Measurements from ENCODE around the gene FKBP1A.

Gene FKBP1A

DNA sequence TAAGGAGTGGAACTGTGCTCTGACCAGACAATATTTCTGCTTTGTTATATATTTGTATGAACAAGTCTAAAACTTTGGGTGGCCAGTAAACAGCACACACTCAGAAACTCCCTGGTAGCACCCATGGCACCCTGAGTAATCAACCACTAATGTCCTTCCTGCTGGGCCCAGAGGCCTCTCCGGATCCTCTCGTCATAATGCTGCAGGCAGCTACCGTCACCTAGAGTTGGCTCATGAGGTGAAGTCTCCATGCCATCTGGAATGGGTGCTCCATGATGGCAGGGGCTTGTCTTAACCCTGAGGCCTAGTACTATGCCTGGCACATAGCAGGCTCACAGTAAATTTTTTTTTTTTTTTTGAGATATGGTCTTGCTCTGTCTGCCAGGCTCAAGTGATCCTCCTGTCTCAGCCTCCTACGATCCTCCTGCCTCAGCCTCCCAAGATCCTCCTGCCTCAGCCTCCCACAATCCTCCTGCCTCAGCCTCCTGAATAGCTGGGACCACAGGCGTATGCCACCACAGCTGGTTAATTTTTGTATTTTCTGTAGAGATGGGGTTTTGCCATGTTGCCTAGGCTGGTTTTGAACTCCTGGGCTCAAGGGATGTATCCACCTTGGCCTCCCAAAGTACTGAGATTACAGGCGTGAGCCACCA is 60.9 kb downstream of the FKBP1A start:
- no peak for DNase-seq (ENCODE audit: low spot score)

DNA sequence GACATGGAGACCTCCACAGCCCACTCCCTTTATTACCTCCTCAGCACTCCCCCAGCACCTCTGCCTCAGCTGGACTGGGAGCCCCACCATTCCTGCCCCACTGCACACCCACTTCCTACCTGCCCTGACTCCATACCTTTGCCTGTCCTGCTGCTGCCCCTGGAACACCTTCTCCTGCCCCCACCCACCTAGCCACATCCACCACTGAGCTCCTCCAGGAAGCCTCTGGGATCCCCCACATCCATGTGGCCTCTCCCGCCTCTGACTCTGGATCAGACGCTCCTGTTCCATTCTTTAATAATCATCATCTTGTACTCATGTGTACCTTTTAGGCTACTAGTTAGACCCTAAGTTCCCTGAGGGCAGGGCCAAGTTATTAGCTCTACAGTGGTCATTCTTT is 61.8 kb downstream of the FKBP1A start:
- DNase-seq (ENCODE audit: low spot score), result no peak

DNA sequence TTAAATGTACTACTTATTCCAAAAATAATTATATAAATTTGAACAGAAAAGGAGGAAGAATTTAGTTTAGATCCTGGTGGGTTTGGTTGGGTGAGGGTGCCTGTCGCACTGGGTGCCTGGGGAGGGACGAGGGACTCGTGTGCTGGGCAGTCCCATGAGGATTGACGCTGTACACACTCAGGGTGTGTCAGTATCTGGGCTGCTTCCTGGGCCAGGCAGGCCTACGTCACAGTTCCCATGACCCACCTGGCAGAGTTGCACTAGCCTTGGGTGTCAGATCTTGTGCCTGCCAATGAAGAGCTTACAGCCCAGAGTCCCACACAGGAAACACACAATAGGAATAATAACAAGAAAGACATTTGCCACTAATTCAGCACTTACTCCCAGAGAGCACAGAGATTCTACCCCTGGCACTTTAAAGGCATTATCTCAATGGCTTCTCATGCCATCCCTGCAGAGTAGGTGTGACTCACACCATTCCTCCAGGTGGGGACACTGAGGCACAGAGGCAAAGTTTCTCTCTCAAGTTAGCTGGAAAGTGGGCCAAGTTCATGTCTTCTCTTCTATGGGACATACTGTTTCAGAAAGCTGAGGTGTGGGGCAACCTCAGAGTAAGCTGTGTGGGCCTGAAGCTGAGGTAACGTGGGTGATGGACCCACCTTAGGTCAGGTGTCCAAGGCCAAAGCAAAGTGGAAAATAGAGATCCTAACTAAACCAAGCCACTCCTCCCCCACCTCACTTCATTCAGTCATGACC is 62.6 kb downstream of the FKBP1A start:
- DNase-seq (ENCODE audit: low spot score), result no peak

DNA sequence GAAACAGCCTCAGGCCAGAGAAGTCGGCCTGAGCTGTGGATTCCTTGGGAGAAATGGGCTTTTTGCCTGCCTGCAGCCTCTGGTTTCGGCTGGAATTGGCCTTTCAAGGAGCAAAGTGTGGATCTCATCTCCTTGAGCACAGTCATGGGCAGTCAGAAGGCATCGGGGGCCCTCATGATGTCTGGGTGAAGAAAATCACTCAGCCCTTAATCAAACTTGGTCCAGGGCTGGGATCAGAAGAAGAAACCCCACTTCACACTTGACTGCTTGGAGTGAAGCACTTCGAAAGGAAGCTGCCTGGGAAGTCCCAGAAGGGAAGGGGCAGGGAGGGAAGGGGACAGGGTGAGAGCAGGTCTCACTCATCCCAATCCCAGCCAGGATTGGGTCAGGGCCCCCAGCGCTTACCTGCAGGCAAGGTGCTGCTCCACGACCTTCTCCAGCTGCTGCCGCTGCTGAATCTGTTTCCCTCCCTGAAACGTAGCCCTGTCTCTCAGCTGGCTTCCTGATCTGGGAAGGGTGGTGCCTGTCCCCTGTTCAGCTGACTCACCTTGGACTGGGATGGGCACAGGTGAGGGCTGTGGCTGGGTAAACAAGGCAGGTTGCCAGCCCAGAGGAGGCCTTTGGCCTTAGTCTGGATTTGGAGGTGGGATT is 64.0 kb downstream of the FKBP1A start, which contains the start of gene SDCBP2:
SDCBP2 (minus strand) TSS at position 460 of the 651 bp plus-strand sequence. CDS start 8,723 bp downstream, outside the sequence.
- DNase-seq (ENCODE audit: low spot score), result no peak

DNA sequence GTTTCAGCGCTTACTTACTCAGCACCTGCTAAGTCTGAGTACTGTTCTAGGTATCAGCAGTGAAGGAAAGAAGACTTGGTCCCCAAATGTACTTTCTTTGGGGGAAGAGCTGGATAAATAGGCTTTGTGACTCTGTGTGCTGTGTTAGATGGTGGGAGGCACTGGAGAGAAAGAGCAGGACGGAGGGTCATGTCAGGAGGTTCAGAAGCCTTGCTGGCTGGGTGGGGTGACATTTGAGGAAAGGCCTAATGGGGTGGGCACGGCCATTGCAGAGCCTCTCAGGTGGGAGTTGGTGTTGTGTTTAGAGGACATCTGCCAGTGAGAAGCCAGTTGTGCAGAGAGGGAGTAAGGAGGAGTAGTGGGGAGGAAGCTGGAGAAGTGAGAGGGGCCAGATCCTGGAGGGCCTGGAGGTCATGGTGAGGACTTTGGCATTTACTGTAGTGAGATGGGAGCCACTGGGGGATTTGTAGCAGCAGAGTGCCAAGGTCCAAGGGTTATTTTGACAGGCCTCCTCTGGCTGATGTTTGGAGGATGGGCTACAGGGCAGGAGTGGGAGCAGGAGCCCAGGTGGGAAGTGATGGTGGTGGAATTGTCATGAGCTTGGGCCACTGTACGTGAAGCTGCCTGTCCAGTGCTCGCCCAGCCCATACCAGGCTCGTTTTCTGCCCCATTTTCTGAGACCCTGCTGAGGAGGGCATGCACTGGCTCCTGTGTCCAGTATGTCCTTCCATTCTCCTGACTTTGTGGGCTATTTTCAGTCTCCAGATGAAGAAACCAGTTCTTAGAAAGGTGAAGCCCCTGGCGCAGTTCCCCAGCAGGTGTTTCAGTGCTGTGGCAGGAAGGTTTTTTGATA is 64.8 kb downstream of the FKBP1A start:
- no peak for DNase-seq (ENCODE audit: low spot score)

- no peak for DNase-seq (ENCODE audit: low spot score)
Observed at GRCh38 chr20:1327241-1327653, 65.6 kb downstream of the FKBP1A start.

DNA sequence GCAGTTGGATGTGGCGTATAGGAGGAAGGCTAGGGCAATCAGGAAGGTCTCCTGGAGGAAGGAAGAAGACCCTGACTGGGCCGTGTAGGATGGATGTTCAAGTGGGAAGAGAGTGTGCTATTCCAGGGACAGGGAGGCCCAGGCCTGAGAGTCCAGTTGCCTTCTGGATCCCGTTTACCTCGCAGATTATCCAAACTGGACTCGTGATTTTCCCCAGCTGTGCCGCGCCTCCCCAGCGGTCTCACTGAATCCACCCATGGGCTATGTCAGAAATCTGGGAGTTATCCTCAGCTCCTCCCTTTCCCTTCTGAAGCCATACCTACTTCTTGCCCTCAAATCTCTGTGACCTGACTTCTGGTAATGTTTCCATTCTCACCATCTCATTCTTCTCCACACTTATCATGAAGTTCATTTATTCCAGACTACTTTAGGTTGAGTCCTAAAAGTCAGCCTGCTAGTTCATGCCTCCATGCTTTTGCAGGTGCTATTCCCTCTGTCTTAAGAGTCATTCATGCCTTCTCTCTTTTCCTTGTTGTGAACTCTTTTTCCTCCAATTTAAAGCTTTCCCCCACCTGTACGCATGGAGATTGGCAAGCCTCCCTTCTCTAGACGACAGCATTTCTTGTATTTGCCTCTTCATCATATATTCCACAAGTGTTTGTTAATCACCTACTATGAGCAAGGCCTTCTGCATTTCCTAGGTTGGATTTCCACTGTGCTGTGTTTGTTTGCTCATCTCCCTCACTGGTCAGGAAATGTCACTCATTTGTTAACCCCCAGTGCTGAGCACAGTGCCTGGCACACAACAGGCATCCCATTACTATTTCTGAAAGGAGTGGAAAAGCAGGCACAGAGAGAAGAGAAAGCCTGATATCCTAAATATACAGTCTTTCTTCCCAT is 66.6 kb downstream of the FKBP1A start:
- no peak for DNase-seq (ENCODE audit: low spot score)

DNA sequence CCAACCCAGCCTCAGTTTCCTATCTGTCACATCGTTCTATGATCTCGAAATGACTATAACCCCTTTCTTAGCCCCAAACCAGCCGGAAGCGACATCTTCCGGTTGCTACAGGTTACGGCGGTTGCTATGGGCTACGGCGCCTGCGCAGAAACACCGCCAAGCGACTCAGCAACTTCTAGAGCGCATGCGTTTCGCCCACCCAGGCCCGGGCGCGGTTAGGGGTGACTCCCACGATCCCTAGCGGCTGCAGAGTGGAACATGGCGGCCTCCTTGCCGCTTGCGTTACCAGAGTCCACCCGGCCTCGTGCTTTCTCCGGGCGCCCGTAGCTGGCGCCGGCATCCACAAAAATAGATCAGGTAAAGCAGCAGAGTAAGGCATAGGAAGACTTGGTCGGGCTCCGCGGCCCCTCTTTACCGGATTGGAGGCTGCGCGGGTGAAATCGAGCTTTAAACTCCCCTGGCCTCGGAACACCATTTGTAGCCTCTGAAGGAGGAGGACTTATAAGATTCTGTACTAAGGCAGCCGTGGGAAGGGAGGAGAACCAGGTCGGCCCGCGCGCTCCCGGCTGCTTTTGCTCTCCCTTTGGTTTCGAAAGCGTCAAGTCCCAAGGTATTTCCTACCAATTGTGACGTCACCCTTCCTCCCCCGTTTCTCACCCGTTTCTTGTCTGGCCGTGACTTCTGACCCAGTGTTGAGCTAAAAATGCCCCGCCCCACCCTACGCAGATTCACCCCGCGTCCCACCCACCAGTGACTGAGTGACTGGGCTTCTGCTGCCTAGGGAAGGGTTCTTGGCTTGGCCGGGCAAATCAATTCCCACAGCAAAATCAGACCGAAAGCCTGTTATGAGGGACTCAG is 67.5 kb downstream of the FKBP1A start:
- peak; percentile 98 for DNase-seq (ENCODE audit: low spot score)

DNA sequence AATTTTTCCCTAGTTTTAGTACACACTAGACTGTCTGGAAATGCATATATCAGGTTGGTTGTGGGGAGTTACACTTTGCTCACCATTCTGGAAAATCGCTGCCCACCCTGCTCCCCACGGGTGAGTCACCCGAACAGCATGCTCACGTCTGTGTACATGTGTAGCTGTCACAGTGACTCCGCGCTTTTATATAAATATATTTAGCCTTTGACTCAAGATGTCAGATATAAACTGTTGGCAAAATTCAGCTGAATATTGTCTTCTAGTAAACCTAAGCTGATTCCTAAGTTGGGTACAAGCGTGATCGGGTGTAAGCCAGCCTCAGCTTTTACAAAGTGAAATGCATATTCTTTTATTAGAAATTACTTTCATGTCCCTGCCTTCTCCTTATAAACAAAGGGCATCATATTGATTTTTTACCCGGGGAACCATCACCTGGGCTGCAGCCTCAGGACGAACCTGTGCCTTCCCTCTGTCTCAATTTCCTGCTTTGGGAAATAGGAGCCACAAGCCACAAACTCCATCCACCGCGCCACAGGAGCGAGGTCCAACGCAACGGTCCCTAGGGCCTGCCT is 68.2 kb downstream of the FKBP1A start:
- no peak for DNase-seq (ENCODE audit: low spot score)

DNA sequence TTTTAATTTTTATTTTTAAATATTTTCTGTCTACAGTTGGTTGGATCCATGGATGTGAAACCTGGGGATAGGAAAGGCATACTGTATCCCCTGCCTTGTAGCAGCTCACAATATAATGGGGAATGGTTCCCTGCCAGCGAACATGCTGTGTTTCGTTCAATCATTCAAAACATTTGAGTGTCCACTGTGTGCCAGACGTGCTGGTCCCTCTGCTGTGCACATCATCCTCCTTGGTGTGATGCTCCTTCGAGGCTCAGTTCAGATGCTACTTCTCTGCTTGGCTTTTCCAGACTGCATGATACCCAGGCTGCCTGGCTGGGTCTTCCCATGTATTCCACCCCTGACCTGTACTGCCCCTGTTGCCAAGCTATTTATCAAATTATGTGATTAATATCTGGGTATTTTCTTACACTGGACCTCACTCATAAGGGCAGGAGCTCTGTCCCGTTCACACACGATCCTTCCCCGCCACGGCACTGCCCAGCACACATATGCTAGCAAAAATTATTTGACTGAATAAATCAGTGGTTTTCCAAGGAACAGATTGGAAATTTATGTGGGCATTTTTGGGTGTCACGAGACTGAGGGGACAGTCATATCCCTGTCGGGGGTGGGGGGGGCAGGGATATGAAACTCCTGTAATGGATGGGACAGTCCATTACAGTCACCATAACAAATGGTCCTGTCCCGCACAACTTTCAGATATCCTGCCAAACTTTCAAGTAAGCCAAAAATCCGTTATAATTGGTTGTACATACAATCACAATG is 68.8 kb downstream of the FKBP1A start:
- DNase-seq (ENCODE audit: low spot score), result peak; percentile 25

- DNase-seq (ENCODE audit: low spot score), result peak; percentile 40
Observed at GRCh38 chr20:1323256-1323655, 69.6 kb downstream of the FKBP1A start.

DNA sequence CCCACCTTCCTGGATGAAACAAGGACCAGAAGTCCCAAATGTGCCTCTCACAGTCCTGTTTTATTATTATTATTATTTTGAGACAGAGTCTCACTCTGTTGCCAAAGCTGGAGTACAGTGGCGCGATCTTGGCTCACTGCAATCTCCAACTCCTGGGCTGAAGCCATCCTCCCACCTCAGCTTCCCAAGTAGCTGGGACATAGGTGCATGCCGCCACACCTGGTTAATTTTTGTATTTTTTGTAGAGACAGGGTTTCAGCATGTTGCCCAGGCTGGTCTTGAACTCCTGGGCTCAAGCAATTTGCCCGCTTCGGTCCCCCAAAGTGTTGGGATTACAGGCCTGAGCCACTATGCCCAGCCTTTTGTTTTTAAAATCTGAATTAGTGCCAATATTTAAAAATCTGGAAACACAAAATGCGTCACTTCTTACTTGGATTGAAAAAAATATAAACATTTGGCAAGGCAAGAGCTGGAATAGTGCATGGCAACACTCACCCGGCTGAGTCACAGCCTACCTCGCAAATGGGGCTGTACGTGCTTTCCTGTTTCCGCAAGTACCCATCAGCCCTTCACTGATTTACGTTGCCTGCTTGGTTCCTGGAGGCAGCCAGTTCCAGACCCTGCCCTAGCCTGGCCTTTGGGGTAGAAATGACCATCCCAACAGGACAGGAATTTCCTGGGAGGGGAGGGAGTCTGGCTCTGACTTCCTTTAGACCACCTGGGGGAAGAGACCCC is 70.2 kb downstream of the FKBP1A start:
- DNase-seq (ENCODE audit: low spot score), result peak; percentile 64

- DNase-seq (ENCODE audit: low spot score), result no peak
Observed at GRCh38 chr20:1321654-1321939, 71.3 kb downstream of the FKBP1A start.

GRCh38 chr20:1320902-1321653 is 71.8 kb downstream of the FKBP1A start:
- no peak for DNase-seq (ENCODE audit: low spot score)

- DNase-seq (ENCODE audit: low spot score), result no peak
Observed at GRCh38 chr20:1320016-1320415, 72.8 kb downstream of the FKBP1A start.

GRCh38 chr20:1319462-1319861 is 73.4 kb downstream of the FKBP1A start:
- no peak for DNase-seq (ENCODE audit: low spot score)

DNA sequence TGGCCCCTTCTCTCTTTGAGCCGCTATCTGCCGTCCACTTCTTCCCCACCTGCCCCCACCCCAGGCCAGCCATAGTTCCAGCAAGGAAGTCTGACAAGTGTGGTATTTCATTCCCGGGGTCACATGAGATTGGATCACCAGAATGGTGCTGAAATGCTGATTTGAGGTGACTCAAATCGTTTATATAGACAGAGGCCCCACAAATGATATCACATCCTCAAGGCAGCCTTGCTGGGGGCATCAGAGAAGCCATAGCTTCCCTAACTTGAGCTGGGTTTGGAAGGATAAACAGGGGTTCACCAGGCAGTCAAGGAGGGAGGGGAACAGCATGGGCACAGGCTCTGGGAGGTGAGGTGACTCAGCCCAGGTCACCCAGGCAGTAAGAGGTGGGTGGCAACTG is 73.8 kb downstream of the FKBP1A start:
- DNase-seq (ENCODE audit: low spot score), result no peak
